A673 (cell line): ENCODE results near the gene A3GALT2. TPM values are rescaled to one million over a fixed set of nuclear protein-coding genes. Genes with fewer than 3 reads are reported as not detected.

Experiments
- BruUV-seq: library from RNA; stranded (reverse); fragments of 400-500 nt; replicated peaks from 2 replicates; lab custom pipeline; 2021; lab: Mats Ljungman, UMichigan
- CTCF ChIA-PET: fragments of 300-600 bp; sonication (Branson Sonifier 250); formaldehyde crosslinking; loops from one replicate; lab custom pipeline; 2022; ENCODE audit warnings: antibody characterized with exemption; lab: Charles Lee
- POLR2A ChIA-PET: fragments of 300-600 bp; sonication (Branson Sonifier 250); formaldehyde crosslinking; loops from one replicate; lab custom pipeline; 2022; ENCODE audit warnings: antibody characterized with exemption; ENCODE audit not compliant: low non-redundant PET; lab: Charles Lee
- DNase-seq: peaks from one replicate; pipeline ENCODE4 v3.0.0-alpha.2; 2015; ENCODE audit warnings: low spot score
- H3K27ac ChIP-seq: fragments of 200-600 bp; sonication (generic); 2 replicates; pipeline ENCODE4 v1.5.1; 2016; ENCODE audit warnings: mixed run types, low read depth, mild to moderate bottlenecking, mixed read lengths, antibody characterized with exemption, low read length; ENCODE audit not compliant: poor library complexity, severe bottlenecking
- H3K27me3 ChIP-seq: fragments of 200-600 bp; sonication (generic); replicated peaks from 2 replicates; pipeline ENCODE4 v1.6.1; 2017; ENCODE audit warnings: mixed run types, low read depth, mild to moderate bottlenecking, mixed read lengths, antibody characterized with exemption, low read length; ENCODE audit not compliant: insufficient read depth, poor library complexity
- H3K36me3 ChIP-seq: fragments of 200-600 bp; sonication (generic); 2 replicates; pipeline ENCODE4 v1.6.1; 2016; ENCODE audit warnings: mixed run types, mild to moderate bottlenecking, mixed read lengths, antibody characterized with exemption, low read length; ENCODE audit not compliant: insufficient read depth, poor library complexity, severe bottlenecking
- H3K4me1 ChIP-seq: fragments of 200-600 bp; sonication (generic); 2 replicates; pipeline ENCODE4 v1.6.1; 2017; ENCODE audit warnings: mixed run types, mild to moderate bottlenecking, mixed read lengths, antibody characterized with exemption, low read length; ENCODE audit not compliant: insufficient read depth, poor library complexity, severe bottlenecking
- H3K4me3 ChIP-seq: fragments of 200-600 bp; sonication (generic); 2 replicates; pipeline ENCODE4 v1.5.1; 2016; ENCODE audit warnings: low read depth, mixed run types, mild to moderate bottlenecking, mixed read lengths, low read length; ENCODE audit not compliant: poor library complexity, severe bottlenecking
- H3K9me3 ChIP-seq: fragments of 200-600 bp; sonication (generic); 2 replicates; pipeline ENCODE4 v1.6.1; 2016; ENCODE audit warnings: mixed run types, low read depth, mild to moderate bottlenecking, mixed read lengths, antibody characterized with exemption, low read length; ENCODE audit not compliant: poor library complexity, severe bottlenecking
- CTCF ChIP-seq: fragments of 300-800, 200-600 bp; sonication (generic); conservative IDR thresholded peaks from 2 replicates; pipeline ENCODE4 v1.5.1; 2017; ENCODE audit warnings: low read depth, mild to moderate bottlenecking, antibody characterized with exemption, low read length, moderate library complexity, mixed read lengths
- EZH2 ChIP-seq: fragments of 200-600 bp; sonication (generic); IDR thresholded peaks from 2 replicates; pipeline ENCODE4 v1.6.1; 2017; ENCODE audit warnings: borderline replicate concordance, low read depth, mild to moderate bottlenecking, mixed read lengths, antibody characterized with exemption, low read length; ENCODE audit not compliant: poor library complexity, severe bottlenecking
- intact Hi-C: fragments of 100-400 bp; cut with micrococcal nuclease; formaldehyde crosslinking; loops from one replicate; pipeline ENCODE4 v1.10.0; 2022; ENCODE audit not compliant: unreplicated experiment
- total RNA-seq: library from RNA; stranded (reverse); gene quantifications from 2 replicates; pipeline ENCODE4 v1.2.3, GENCODE V29; 2021

The A3GALT2 gene
- total RNA-seq, 1 experiment from 2014 or later: 0.39 TPM

DNA sequence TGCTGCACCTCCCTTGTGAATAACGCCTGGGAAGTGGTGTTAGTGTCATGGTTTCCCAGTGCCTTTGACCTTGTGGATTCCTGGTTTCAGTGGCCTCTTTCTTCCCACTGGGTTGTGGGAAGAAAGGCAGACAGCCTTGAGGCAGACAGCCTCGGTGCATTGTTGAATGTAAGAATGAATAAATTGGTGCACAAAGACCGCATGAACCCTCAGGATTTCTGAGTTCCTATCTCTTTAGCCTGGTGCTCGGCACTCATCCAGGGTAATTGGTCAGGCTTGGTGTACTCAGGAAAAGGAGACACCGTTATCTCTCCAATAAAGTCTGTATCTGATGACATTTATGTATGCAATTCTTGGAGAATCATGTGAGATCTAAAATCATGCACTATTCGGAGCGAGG lies 59.6 kb downstream of the A3GALT2 start:
- TF ChIP-seq EZH2 (no peak), CTCF (no peak)
- no TSS peak for BruUV-seq
- Histone ChIP-seq H3K9me3 (no peaks in the 10 kb centered on the region), H3K27me3 (no peaks in the 10 kb centered on the region), H3K36me3 (peaks cover 7% of the 10 kb centered on the region), H3K27ac (no peak overlapping the region), H3K4me3 (no peak overlapping the region), H3K4me1 (peaks cover 15% of the 10 kb centered on the region)
- CTCF ChIA-PET: no interaction called here
- no peak for DNase-seq
- POLR2A ChIA-PET: interaction anchor here (0.6 kb wide), 1 partner anchor 50 kb away, joined by 3 read pairs; no protein-coding TSS in a partner anchor
- intact Hi-C loops: no loop called here

DNA sequence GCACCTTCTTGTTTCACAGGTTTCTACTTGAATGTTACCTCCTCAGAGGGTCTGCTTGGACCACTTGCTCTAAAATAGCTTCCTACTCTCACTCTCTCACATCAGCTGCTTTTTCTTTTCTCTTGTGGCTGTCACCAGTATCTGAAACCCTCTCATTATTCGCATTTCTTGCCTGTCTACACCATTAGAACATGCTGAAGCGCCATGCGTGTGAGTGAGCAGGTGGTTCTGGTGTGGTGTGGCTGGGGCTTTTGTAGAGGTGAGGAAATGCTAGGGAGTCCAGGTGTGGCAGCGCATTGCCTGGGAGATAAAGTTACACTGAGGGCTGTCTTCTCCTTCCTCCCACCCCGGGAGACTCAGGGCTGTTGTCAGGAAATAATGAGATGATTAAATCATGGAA lies 60.5 kb downstream of the A3GALT2 start:
- no peak overlapping the region for H3K4me3 ChIP-seq
- BruUV-seq: no TSS peak
- H3K9me3 ChIP-seq: no peaks in the 10 kb centered on the region
- no peak for TF ChIP-seq EZH2
- no peak for TF ChIP-seq CTCF
- POLR2A ChIA-PET: no interaction called here
- no peak overlapping the region for H3K27ac ChIP-seq
- intact Hi-C loops: no loop called here
- no peak for DNase-seq
- CTCF ChIA-PET: no interaction called here
- H3K27me3 ChIP-seq: no peaks in the 10 kb centered on the region
- peaks cover 15% of the 10 kb centered on the region for H3K4me1 ChIP-seq
- H3K36me3 ChIP-seq: peaks cover 7% of the 10 kb centered on the region

DNA sequence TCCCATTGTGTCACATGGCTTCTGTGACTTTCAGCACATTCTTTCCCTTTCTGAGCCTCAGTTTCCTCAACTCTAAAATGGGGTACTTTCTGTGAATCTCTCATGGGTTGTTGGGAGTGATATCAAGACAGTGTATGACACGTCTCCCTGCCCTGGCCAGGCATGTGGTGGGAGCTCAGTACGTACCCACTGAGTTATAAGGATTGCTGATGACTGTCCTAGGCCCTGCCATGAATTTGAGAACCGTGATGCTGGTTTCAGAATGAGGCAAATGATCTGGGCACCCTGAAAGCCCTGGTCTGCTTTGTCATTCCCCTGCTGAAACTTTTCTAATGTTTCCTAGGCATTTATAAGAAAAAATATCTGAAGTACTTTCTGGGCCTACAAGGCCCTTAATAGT lies 61.0 kb downstream of the A3GALT2 start:
- POLR2A ChIA-PET: no interaction called here
- no TSS peak for BruUV-seq
- H3K36me3 ChIP-seq: peaks cover 7% of the 10 kb centered on the region
- H3K9me3 ChIP-seq: no peaks in the 10 kb centered on the region
- TF ChIP-seq EZH2 (no peak), CTCF (no peak)
- H3K27me3 ChIP-seq: no peaks in the 10 kb centered on the region
- H3K4me3 ChIP-seq: no peak overlapping the region
- CTCF ChIA-PET: no interaction called here
- no peak overlapping the region for H3K27ac ChIP-seq
- intact Hi-C loops: no loop called here
- H3K4me1 ChIP-seq: peaks cover 15% of the 10 kb centered on the region
- DNase-seq: no peak
